ENCODE data around the gene UBXN4.

UBXN4 gene

GRCh38 chr2:135762530-135762929, 20.9 kb downstream of the UBXN4 start:
- TF ChIP-seq CTCF (conservative IDR thresholded peaks at IDR 0.05) (no peak), ZFX (IDR thresholded peaks at IDR 0.05) (no peak)
- H3K27ac ChIP-seq, result no peak overlapping the region

GRCh38 chr2:135768863-135769262, 27.2 kb downstream of the UBXN4 start:
- H3K27ac ChIP-seq, result no peak overlapping the region
- TF ChIP-seq CTCF (conservative IDR thresholded peaks at IDR 0.05), result no peak
- TF ChIP-seq ZFX (IDR thresholded peaks at IDR 0.05), result no peak

- TF ChIP-seq CTCF (conservative IDR thresholded peaks at IDR 0.05) (no peak), ZFX (IDR thresholded peaks at IDR 0.05) (no peak)
- H3K27ac ChIP-seq, result no peak overlapping the region
These were observed 31.7 kb downstream of the UBXN4 start for GRCh38 chr2:135773319-135773718.

GRCh38 chr2:135773917-135774316, 32.3 kb downstream of the UBXN4 start:
- H3K27ac ChIP-seq, result no peak overlapping the region
- TF ChIP-seq CTCF (conservative IDR thresholded peaks at IDR 0.05) (no peak), ZFX (IDR thresholded peaks at IDR 0.05) (no peak)

GRCh38 chr2:135775420-135775819, 33.8 kb downstream of the UBXN4 start:
- TF ChIP-seq CTCF (conservative IDR thresholded peaks at IDR 0.05) (no peak), ZFX (IDR thresholded peaks at IDR 0.05) (no peak)
- H3K27ac ChIP-seq, result no peak overlapping the region

- no peak overlapping the region for H3K27ac ChIP-seq
- TF ChIP-seq ZFX (IDR thresholded peaks at IDR 0.05) (no peak), CTCF (conservative IDR thresholded peaks at IDR 0.05) (no peak)
These were observed 34.7 kb downstream of the UBXN4 start for GRCh38 chr2:135776367-135776766.

- TF ChIP-seq ZFX (IDR thresholded peaks at IDR 0.05), result no peak
- TF ChIP-seq CTCF (conservative IDR thresholded peaks at IDR 0.05), result no peak
- H3K27ac ChIP-seq, result no peak overlapping the region
These were observed 40.6 kb downstream of the UBXN4 start for GRCh38 chr2:135782231-135782630.

All from C4-2B (cell line).